Sigmoid colon (tissue), 7 donors: ENCODE results near the gene ATF7. TPM values are rescaled to one million over a fixed set of nuclear protein-coding genes. Genes with fewer than 3 reads are reported as not detected.
"Not testable (repeated sequence)": the region's sequence is repeated elsewhere in the genome, so short reads cannot be mapped to it uniquely, and the experiment has no call there.

Source experiments
- DNase-seq: peaks from one replicate; pipeline ENCODE4 v3.0.0-alpha.2; 2019
- H3K27ac ChIP-seq, 4 donors: fragments of 200-600 bp; sonication (generic); one replicate each; pipeline ENCODE4 v1.5.1; 2016 to 2019; ENCODE audit warnings: mild to moderate bottlenecking in 1 of 4
- H3K27me3 ChIP-seq, 3 donors: fragments of 200-600 bp; sonication (generic); one replicate each; pipeline ENCODE4 v1.5.1; 2019; ENCODE audit warnings: mild to moderate bottlenecking in 1 of 3
- H3K36me3 ChIP-seq, 4 donors: fragments of 200-600 bp; sonication (generic); one replicate each; pipeline ENCODE4 v1.5.1; 2016 to 2019
- H3K4me1 ChIP-seq, 4 donors: fragments of 200-600 bp; sonication (generic); one replicate each; pipeline ENCODE4 v1.5.1; 2017 to 2019
- H3K4me3 ChIP-seq, 4 donors: fragments of 200-600 bp; sonication (generic); one replicate each; pipeline ENCODE4 v1.5.1; 2017 to 2019; ENCODE audit warnings: mild to moderate bottlenecking in 2 of 4, moderate library complexity in 1 of 4
- H3K9me3 ChIP-seq, 4 donors: fragments of 200-600 bp in 3 of 4; sonication (generic) in 3 of 4; one replicate each; pipeline versions ENCODE4 v1.5.1 to v1.6.1; 2013 to 2019
- EP300 ChIP-seq, 4 donors: sonication (generic); formaldehyde crosslinking; IDR thresholded peaks; one replicate each; pipeline ENCODE4 v1.6.1; 2017; ENCODE audit warnings: antibody characterized with exemption in 4 of 4
- POLR2A ChIP-seq, 2 donors: fragments of 450-650 bp; IDR thresholded peaks; one replicate each; pipeline ENCODE4 v1.6.1; 2016; ENCODE audit warnings: antibody characterized with exemption in 2 of 2, mild to moderate bottlenecking in 2 of 2, moderate library complexity in 2 of 2
- POLR2AphosphoS5 ChIP-seq, 4 donors: sonication (generic); formaldehyde crosslinking; IDR thresholded peaks; one replicate each; pipeline ENCODE4 v1.6.1; 2017; ENCODE audit warnings: antibody characterized with exemption in 4 of 4
- WGBS, 2 donors: extraction: QIAGEN DNeasy Blood & Tissue Kit; methylation state at CpG; one replicate each; pipeline ENCODE4 v1.1.7; 2013; 5-methylcytosine and 5-hydroxymethylcytosine counted together
- intact Hi-C: fragments of 100-400 bp; cut with DNase I; formaldehyde crosslinking; loops from one replicate; pipeline ENCODE4 v1.15.1; 2023
- polyA plus RNA-seq, 3 donors: library from polyadenylated mRNA; stranded (reverse); fragments of 200-250 nt; gene quantifications; one replicate each; pipeline ENCODE4 v1.2.3, GENCODE V29; 2013
- total RNA-seq, 4 donors: library from RNA; depleted of rRNA; stranded (reverse); fragments of >200 nt; gene quantifications; one replicate each; pipeline ENCODE4 v1.1.0, GENCODE V29; 2016
- TF ChIP-seq, protein P1 (sequence below), 4 experiments: fragments of 450-650 bp in 3 of 4; fragments of 200-600 bp in 1 of 4; IDR thresholded peaks; one replicate each; pipeline ENCODE4 v1.5.1; 2016 to 2019; ENCODE audit warnings: antibody characterized with exemption in 4 of 4, mild to moderate bottlenecking in 3 of 4, moderate library complexity in 2 of 4
- donor health status: healthy with polysubstance abuse.
- donor health status: Bipolar disorder and iron deficiency.
- donor health status: healthy.

ATF7 gene
- total and polyA plus RNA-seq, 7 donors: 20.2 to 36.0 (median 22.0) TPM

GRCh38 chr12:53482626-53483168, 143.5 kb downstream of the ATF7 start:
- peaks cover 12 to 100% (median 59%) of the 10 kb centered on the region in 4 donors for H3K36me3 ChIP-seq
- 85 to 88% methylated on average over 18 of the region's 18 CpGs for WGBS, 2 donors
- H3K4me1 ChIP-seq: peaks cover 0 to 14% (median 5%) of the 10 kb centered on the region in 4 donors
- H3K4me3 ChIP-seq: no peak overlapping the region
- DNase-seq: peak; percentile 66
- peak overlapping the region in 3 of 4 donors; percentile 13 to 35 (median 20) for H3K27ac ChIP-seq
- H3K27me3 ChIP-seq: no peaks in the 10 kb centered on the region
- intact Hi-C loops: no loop called here
- no peak for TF ChIP-seq POLR2AphosphoS5 (IDR thresholded peaks at IDR 0.05)
- H3K9me3 ChIP-seq: no peaks in the 10 kb centered on the region

- Histone ChIP-seq H3K4me1 (peaks cover 0 to 14% (median 5%) of the 10 kb centered on the region in 4 donors), H3K36me3 (peaks cover 14 to 100% (median 61%) of the 10 kb centered on the region in 4 donors), H3K4me3 (no peak overlapping the region), H3K27me3 (no peaks in the 10 kb centered on the region), H3K9me3 (no peaks in the 10 kb centered on the region), H3K27ac (peak overlapping the region; percentile 6 to 35 (median 16))
- TF ChIP-seq, protein P1, sequence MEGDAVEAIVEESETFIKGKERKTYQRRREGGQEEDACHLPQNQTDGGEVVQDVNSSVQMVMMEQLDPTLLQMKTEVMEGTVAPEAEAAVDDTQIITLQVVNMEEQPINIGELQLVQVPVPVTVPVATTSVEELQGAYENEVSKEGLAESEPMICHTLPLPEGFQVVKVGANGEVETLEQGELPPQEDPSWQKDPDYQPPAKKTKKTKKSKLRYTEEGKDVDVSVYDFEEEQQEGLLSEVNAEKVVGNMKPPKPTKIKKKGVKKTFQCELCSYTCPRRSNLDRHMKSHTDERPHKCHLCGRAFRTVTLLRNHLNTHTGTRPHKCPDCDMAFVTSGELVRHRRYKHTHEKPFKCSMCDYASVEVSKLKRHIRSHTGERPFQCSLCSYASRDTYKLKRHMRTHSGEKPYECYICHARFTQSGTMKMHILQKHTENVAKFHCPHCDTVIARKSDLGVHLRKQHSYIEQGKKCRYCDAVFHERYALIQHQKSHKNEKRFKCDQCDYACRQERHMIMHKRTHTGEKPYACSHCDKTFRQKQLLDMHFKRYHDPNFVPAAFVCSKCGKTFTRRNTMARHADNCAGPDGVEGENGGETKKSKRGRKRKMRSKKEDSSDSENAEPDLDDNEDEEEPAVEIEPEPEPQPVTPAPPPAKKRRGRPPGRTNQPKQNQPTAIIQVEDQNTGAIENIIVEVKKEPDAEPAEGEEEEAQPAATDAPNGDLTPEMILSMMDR (IDR thresholded peaks at IDR 0.05): peak in 1 of 4 experiments; percentile 7
- peak in 1 of 4 donors; percentile 14 for TF ChIP-seq POLR2AphosphoS5 (IDR thresholded peaks at IDR 0.05)
- no peak for TF ChIP-seq EP300 (IDR thresholded peaks at IDR 0.05)
- TF ChIP-seq POLR2A (IDR thresholded peaks at IDR 0.05): no peak
- peak; percentile 68 for DNase-seq
- intact Hi-C loops: no loop called here
- WGBS, 2 donors: 84 to 87% methylated on average over 9 of the region's 9 CpGs
Measured at GRCh38 chr12:53481939-53482586, 144.1 kb downstream of the ATF7 start.

- H3K4me3 ChIP-seq, intact Hi-C loops, H3K27me3 ChIP-seq, H3K9me3 ChIP-seq: not testable (repeated sequence)
- peak; percentile 39 for DNase-seq
- Histone ChIP-seq H3K27ac (peak overlapping the region in 3 of 4 donors; percentile 3 to 38 (median 6)), H3K36me3 (peaks cover 20 to 100% (median 62%) of the 10 kb centered on the region in 4 donors), H3K4me1 (peaks cover 0 to 14% (median 5%) of the 10 kb centered on the region in 4 donors)
- 73 to 86% methylated on average over 6 of the region's 6 CpGs for WGBS, 2 donors
Measured at GRCh38 chr12:53481458-53481857, 144.7 kb downstream of the ATF7 start.

GRCh38 chr12:53480491-53481442, 145.4 kb downstream of the ATF7 start:
- Histone ChIP-seq H3K4me1 (peaks cover 0 to 16% (median 5%) of the 10 kb centered on the region in 4 donors), H3K27ac (peak overlapping the region in 2 of 4 donors; percentile 5 to 38), H3K9me3 (no peaks in the 10 kb centered on the region), H3K4me3 (no peak overlapping the region), H3K36me3 (peaks cover 26 to 100% (median 62%) of the 10 kb centered on the region in 4 donors), H3K27me3 (no peaks in the 10 kb centered on the region)
- TF ChIP-seq, protein P1 (IDR thresholded peaks at IDR 0.05): no peak
- TF ChIP-seq EP300 (IDR thresholded peaks at IDR 0.05): no peak
- TF ChIP-seq POLR2A (IDR thresholded peaks at IDR 0.05): no peak
- TF ChIP-seq POLR2AphosphoS5 (IDR thresholded peaks at IDR 0.05): no peak
- intact Hi-C loops: no loop called here
- 78 to 79% methylated on average over 12 of the region's 12 CpGs for WGBS, 2 donors
- peak; percentile 52 for DNase-seq

DNA sequence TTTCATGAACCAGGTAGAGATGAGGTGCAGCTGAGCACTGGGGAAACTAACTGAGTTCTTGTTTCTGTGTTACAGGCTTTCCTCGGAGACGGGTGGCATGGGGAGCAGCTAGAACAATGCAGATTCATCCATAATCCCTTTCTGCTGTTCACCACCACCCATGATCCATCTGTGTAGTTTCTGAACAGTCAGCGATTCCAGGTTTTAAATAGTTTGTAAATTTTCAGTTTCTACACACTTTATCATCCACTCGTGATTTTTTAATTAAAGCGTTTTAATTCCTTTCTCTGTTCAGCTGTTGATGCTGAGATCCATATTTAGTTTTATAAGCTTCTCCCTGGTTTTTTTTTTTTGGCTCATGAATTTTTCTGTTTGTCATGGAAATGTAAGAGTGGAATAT, 146.9 kb downstream of the ATF7 start:
- intact Hi-C loops: no loop called here
- Histone ChIP-seq H3K27me3 (no peaks in the 10 kb centered on the region), H3K4me1 (peaks cover 0 to 26% (median 11%) of the 10 kb centered on the region in 4 donors), H3K9me3 (no peaks in the 10 kb centered on the region), H3K27ac (peak overlapping the region in 2 of 4 donors; percentile 10 to 13), H3K36me3 (peaks cover 41 to 100% (median 68%) of the 10 kb centered on the region in 4 donors), H3K4me3 (no peak overlapping the region)
- TF ChIP-seq, protein P1 (IDR thresholded peaks at IDR 0.05): no peak
- TF ChIP-seq POLR2AphosphoS5 (IDR thresholded peaks at IDR 0.05) (no peak), EP300 (IDR thresholded peaks at IDR 0.05) (no peak), POLR2A (IDR thresholded peaks at IDR 0.05) (no peak)
- DNase-seq: peak; percentile 39
- 84 to 85% methylated on average over 5 of the region's 5 CpGs for WGBS, 2 donors
